WTC11 (cell line): Measurements from ENCODE around the gene HNRNPC. TPM values are rescaled to one million over a fixed set of nuclear protein-coding genes. Genes with fewer than 3 reads are reported as not detected.
A peak's percentile ranks its signal among the peaks of the same experiment; 100 is the strongest.

ENCODE experiments used
- ATAC-seq: fragments of 200-7000 bp; cut with Tn5 transposase; 2 replicates; pipeline ENCODE4 v1.10.0; 2021; ENCODE audit warnings: mild to moderate bottlenecking, moderate library complexity
- CTCF ChIA-PET: fragments of 300-600 bp; sonication (Branson Sonifier 250); formaldehyde crosslinking; loops from one replicate; lab custom pipeline; 2021; ENCODE audit warnings: antibody characterized with exemption; lab: Charles Lee
- POLR2A ChIA-PET: fragments of 350-600 bp; sonication (Branson Sonifier 250); formaldehyde crosslinking; loops from one replicate; lab custom pipeline; 2021; ENCODE audit warnings: antibody characterized with exemption; lab: Charles Lee
- DNase-seq: peaks from one replicate; pipeline ENCODE4 v3.0.0; 2021; ENCODE audit warnings: low spot score
- H3K27ac Mint-ChIP-seq: 2 replicates; pipeline ENCODE4 v1.8.0; 2021; ENCODE audit warnings: mixed read lengths
- H3K27me3 Mint-ChIP-seq: 2 replicates; pipeline ENCODE4 v1.8.0; 2021; ENCODE audit warnings: low read depth, mild to moderate bottlenecking, moderate library complexity, mixed read lengths
- H3K36me3 Mint-ChIP-seq: 2 replicates; pipeline ENCODE4 v1.8.0; 2021; ENCODE audit warnings: mixed read lengths
- H3K4me1 Mint-ChIP-seq: 2 replicates; pipeline ENCODE4 v1.8.0; 2022; ENCODE audit warnings: mixed read lengths
- H3K4me3 Mint-ChIP-seq: 2 replicates; pipeline ENCODE4 v1.8.0; 2021; ENCODE audit warnings: mild to moderate bottlenecking, moderate library complexity, mixed read lengths
- H3K9me3 Mint-ChIP-seq: 2 replicates; pipeline ENCODE4 v1.8.0; 2021; ENCODE audit warnings: mixed read lengths
- EMX1 ChIP-seq: fragments of 250-450 bp; sonication (Bioruptor Pico); IDR thresholded peaks from 2 replicates; pipeline ENCODE4 v1.8.0; 2021; ENCODE audit warnings: mild to moderate bottlenecking
- FOXK1 ChIP-seq: sonication (generic); formaldehyde crosslinking; IDR thresholded peaks from 2 replicates; pipeline ENCODE4 v1.8.0; 2022; ENCODE audit warnings: mild to moderate bottlenecking, moderate library complexity, missing genetic modification reagents
- FOXP1 ChIP-seq: sonication (generic); formaldehyde crosslinking; IDR thresholded peaks from 2 replicates; pipeline ENCODE4 v1.8.0; 2022; ENCODE audit warnings: missing genetic modification reagents, mild to moderate bottlenecking, moderate library complexity, borderline replicate concordance
- GRHL2 ChIP-seq: fragments of 250-450 bp; sonication (Bioruptor Pico); IDR thresholded peaks from 2 replicates; pipeline ENCODE4 v1.8.0; 2022; ENCODE audit warnings: mild to moderate bottlenecking, moderate library complexity; ENCODE audit not compliant: insufficient replicate concordance, severe bottlenecking
- NR2C2 ChIP-seq: sonication (generic); formaldehyde crosslinking; IDR thresholded peaks from 2 replicates; pipeline ENCODE4 v1.8.0; 2022; ENCODE audit warnings: mild to moderate bottlenecking, missing genetic modification reagents
- TEAD1 ChIP-seq: sonication (generic); formaldehyde crosslinking; IDR thresholded peaks from 2 replicates; pipeline ENCODE4 v1.8.0; 2022; ENCODE audit warnings: mild to moderate bottlenecking, missing genetic modification reagents
- ZNF121 ChIP-seq: sonication (generic); formaldehyde crosslinking; IDR thresholded peaks from 2 replicates; pipeline ENCODE4 v1.8.0; 2023; ENCODE audit warnings: missing genetic modification reagents
- ZNF396 ChIP-seq: fragments of 250-450 bp; sonication (Bioruptor Pico); IDR thresholded peaks from 2 replicates; pipeline ENCODE4 v1.8.0; 2021; ENCODE audit warnings: mild to moderate bottlenecking, moderate library complexity, borderline replicate concordance
- total RNA-seq: library from RNA; stranded (reverse); gene quantifications from 3 replicates; pipeline ENCODE4 v1.2.3, GENCODE V29; 2021
- TF ChIP-seq, protein P1 (sequence below): fragments of 250-450 bp; sonication (Bioruptor Pico); IDR thresholded peaks from 2 replicates; pipeline ENCODE4 v1.9.0; 2021; ENCODE audit warnings: mild to moderate bottlenecking
- TF ChIP-seq, protein P2 (sequence below): fragments of 250-450 bp; sonication (Bioruptor Pico); IDR thresholded peaks from 2 replicates; pipeline ENCODE4 v1.9.0; 2021; ENCODE audit warnings: moderate library complexity, mild to moderate bottlenecking, inconsistent platforms, borderline replicate concordance
- TF ChIP-seq, protein P3 (sequence below): fragments of 250-450 bp; sonication (Bioruptor Pico); conservative IDR thresholded peaks from 2 replicates; pipeline ENCODE4 v1.9.0; 2021; ENCODE audit warnings: mild to moderate bottlenecking
- TF ChIP-seq, protein P4 (sequence below): sonication (generic); formaldehyde crosslinking; IDR thresholded peaks from 2 replicates; pipeline ENCODE4 v1.8.1; 2023; ENCODE audit warnings: mild to moderate bottlenecking, missing genetic modification reagents
- TF ChIP-seq, protein P5 (sequence below): fragments of 250-450 bp; sonication (Bioruptor Pico); IDR thresholded peaks from 2 replicates; pipeline ENCODE4 v1.9.0; 2021; ENCODE audit warnings: mild to moderate bottlenecking
- TF ChIP-seq, protein P6 (sequence below): sonication (generic); formaldehyde crosslinking; IDR thresholded peaks from 2 replicates; pipeline ENCODE4 v1.8.1; 2022; ENCODE audit warnings: mild to moderate bottlenecking, moderate library complexity, missing genetic modification reagents

HNRNPC gene
- total RNA-seq, 1 experiment from 2014 or later, result 982 TPM

DNA sequence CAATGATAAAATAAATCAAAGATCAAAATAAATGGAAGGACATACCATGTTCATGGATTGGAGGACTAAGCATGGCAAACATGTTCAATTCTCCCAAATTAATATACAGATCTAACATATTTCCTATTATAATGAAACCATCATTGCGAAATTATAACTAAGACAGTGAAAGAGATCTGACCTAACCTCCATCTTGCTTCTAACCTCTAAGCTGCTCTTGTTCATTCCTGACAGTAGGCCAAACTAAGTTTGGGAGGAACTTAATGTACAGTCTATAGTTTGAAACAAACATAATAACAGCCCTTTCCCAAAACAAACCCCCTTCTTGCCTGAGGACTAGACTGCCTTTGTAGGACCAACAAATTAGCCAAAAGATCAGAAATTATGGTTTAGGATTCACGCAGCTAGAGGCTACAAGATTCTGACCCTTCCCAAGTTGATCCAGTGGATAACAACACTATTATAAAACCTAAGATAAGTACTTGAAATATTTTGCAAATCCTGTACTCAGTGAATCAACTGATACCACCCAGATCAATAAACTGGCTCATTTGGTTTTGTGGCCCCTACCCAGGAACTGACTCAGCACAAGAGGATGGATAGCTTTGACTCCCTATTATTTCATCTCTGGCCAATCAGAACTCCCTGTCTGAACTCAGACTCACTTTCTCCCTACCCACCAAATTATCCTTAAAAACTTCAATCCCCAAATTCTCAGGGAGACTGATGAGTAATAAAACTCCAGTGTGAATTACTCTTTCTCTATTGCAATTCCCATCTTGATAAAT lies 71.6 kb downstream of the HNRNPC start:
- Mint-ChIP-seq H3K4me3 (no peak overlapping the region), H3K36me3 (no peaks in the 10 kb centered on the region), H3K27ac (no peak overlapping the region), H3K4me1 (peaks cover 17% of the 10 kb centered on the region), H3K9me3 (peaks cover 12% of the 10 kb centered on the region), H3K27me3 (peaks cover 4% of the 10 kb centered on the region)
- TF ChIP-seq, protein P1, sequence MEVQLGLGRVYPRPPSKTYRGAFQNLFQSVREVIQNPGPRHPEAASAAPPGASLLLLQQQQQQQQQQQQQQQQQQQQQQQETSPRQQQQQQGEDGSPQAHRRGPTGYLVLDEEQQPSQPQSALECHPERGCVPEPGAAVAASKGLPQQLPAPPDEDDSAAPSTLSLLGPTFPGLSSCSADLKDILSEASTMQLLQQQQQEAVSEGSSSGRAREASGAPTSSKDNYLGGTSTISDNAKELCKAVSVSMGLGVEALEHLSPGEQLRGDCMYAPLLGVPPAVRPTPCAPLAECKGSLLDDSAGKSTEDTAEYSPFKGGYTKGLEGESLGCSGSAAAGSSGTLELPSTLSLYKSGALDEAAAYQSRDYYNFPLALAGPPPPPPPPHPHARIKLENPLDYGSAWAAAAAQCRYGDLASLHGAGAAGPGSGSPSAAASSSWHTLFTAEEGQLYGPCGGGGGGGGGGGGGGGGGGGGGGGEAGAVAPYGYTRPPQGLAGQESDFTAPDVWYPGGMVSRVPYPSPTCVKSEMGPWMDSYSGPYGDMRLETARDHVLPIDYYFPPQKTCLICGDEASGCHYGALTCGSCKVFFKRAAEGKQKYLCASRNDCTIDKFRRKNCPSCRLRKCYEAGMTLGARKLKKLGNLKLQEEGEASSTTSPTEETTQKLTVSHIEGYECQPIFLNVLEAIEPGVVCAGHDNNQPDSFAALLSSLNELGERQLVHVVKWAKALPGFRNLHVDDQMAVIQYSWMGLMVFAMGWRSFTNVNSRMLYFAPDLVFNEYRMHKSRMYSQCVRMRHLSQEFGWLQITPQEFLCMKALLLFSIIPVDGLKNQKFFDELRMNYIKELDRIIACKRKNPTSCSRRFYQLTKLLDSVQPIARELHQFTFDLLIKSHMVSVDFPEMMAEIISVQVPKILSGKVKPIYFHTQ (CRISPR knock-in tag), result peak; percentile 75; the same call in 1 of the 2 replicates
- TF ChIP-seq, protein P2, sequence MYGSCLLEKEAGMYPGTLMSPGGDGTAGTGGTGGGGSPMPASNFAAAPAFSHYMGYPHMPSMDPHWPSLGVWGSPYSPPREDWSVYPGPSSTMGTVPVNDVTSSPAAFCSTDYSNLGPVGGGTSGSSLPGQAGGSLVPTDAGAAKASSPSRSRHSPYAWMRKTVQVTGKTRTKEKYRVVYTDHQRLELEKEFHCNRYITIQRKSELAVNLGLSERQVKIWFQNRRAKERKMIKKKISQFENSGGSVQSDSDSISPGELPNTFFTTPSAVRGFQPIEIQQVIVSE (CRISPR knock-in tag), result no peak
- TF ChIP-seq EMX1 (CRISPR knock-in tag) (peak; percentile 77; the same call in 1 of the 2 replicates), GRHL2 (no peak), FOXK1 (CRISPR knock-in tag) (no peak), ZNF121 (CRISPR knock-in tag) (no peak)
- TF ChIP-seq, protein P3, sequence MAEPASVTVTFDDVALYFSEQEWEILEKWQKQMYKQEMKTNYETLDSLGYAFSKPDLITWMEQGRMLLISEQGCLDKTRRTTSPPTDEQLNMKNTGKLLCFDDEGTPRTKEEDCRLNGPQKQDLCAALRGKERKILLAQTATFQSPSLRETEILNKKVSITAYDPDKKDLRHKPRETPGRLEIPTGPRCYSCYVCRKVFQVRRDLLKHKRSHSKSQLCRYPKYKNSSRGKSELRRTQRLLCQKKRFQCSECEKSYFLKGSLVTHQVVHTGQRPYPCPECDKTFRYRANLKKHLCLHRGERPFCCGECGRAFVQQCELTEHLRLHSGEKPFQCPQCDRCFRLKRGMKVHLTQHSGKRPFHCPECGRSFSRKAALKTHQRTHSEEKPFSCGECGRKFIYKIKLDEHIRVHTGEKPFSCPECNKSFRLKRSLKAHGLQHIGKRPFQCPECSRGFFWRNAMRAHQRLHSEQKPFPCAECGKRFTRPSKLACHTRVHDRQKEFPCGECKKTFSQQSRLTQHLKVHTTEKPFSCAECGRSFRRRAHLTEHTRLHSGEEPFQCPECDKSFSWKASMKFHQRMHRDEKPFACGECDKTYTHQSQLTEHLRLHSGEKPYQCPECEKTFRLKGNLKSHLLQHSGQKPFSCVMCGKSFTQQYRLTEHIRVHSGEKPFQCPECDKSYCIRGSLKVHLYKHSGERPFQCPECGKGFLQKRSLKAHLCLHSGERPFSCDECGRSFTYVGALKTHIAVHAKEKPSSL, result 0 out of 2 replicates have a peak, but pooled peaks have one; percentile 32
- ATAC-seq, result no peak
- CTCF ChIA-PET, result no interaction called here
- no peak for DNase-seq
- POLR2A ChIA-PET, result no interaction called here

DNA sequence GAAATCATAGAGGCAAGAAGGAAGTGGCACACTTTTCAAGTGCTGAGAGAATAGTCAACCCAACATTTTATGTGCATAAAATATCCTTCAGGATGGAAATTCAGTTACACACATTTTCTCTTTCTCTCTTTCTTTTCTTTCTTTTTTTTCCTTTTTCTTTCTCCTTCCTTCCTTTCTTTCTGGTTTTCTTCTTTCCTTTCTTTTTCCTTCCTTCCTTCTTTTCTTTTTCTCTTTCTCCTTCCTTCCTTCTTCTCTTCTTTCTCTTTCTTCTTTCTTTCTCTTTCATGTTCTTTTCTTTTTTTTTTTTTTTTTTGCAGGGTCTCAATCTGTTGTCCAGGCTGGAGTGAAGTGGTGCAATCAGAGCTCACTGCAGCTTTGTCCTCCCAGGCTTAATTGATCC lies 74.6 kb downstream of the HNRNPC start:
- H3K9me3 Mint-ChIP-seq, result peaks cover 12% of the 10 kb centered on the region
- peaks cover 5% of the 10 kb centered on the region for H3K27me3 Mint-ChIP-seq
- H3K36me3 Mint-ChIP-seq, result no peaks in the 10 kb centered on the region
- no peak for TF ChIP-seq ZNF396 (CRISPR knock-in tag)
- no peak for TF ChIP-seq FOXP1 (CRISPR knock-in tag)
- TF ChIP-seq, protein P4, sequence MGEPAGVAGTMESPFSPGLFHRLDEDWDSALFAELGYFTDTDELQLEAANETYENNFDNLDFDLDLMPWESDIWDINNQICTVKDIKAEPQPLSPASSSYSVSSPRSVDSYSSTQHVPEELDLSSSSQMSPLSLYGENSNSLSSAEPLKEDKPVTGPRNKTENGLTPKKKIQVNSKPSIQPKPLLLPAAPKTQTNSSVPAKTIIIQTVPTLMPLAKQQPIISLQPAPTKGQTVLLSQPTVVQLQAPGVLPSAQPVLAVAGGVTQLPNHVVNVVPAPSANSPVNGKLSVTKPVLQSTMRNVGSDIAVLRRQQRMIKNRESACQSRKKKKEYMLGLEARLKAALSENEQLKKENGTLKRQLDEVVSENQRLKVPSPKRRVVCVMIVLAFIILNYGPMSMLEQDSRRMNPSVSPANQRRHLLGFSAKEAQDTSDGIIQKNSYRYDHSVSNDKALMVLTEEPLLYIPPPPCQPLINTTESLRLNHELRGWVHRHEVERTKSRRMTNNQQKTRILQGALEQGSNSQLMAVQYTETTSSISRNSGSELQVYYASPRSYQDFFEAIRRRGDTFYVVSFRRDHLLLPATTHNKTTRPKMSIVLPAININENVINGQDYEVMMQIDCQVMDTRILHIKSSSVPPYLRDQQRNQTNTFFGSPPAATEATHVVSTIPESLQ, result no peak
- no peak for TF ChIP-seq NR2C2 (CRISPR knock-in tag)
- no peak for TF ChIP-seq TEAD1 (CRISPR knock-in tag)
- TF ChIP-seq, protein P5, sequence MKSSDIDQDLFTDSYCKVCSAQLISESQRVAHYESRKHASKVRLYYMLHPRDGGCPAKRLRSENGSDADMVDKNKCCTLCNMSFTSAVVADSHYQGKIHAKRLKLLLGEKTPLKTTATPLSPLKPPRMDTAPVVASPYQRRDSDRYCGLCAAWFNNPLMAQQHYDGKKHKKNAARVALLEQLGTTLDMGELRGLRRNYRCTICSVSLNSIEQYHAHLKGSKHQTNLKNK (CRISPR knock-in tag), result no peak
- TF ChIP-seq, protein P6, sequence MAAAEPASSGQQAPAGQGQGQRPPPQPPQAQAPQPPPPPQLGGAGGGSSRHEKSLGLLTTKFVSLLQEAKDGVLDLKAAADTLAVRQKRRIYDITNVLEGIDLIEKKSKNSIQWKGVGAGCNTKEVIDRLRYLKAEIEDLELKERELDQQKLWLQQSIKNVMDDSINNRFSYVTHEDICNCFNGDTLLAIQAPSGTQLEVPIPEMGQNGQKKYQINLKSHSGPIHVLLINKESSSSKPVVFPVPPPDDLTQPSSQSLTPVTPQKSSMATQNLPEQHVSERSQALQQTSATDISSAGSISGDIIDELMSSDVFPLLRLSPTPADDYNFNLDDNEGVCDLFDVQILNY (CRISPR knock-in tag), result no peak
- H3K4me3 Mint-ChIP-seq, result no peak overlapping the region
- peaks cover 29% of the 10 kb centered on the region for H3K4me1 Mint-ChIP-seq
- no peak overlapping the region for H3K27ac Mint-ChIP-seq
- ChIA-PET CTCF (no interaction called here), POLR2A (interaction anchor here (0.7 kb wide), 1 partner anchor 181 kb away, joined by 4 read pairs; no protein-coding TSS in a partner anchor)
- ATAC-seq (no peak), DNase-seq (no peak)
